K562 (cell line): ENCODE data around the gene NECTIN2. TPM values are rescaled to one million over a fixed set of nuclear protein-coding genes. Genes with fewer than 3 reads are reported as not detected.

Source experiments
- ATF4 ChIP-seq: fragments of 450-650 bp; formaldehyde crosslinking; IDR thresholded peaks from 2 replicates; pipeline ENCODE4 v1.4.0; 2022; ENCODE audit warnings: mild to moderate bottlenecking, moderate library complexity
- E2F8 ChIP-seq: fragments of 450-650 bp; IDR thresholded peaks from 2 replicates; pipeline ENCODE4 v1.7.1; 2018; ENCODE audit warnings: mild to moderate bottlenecking, low read depth; ENCODE audit not compliant: partially characterized antibody
- GTF2E2 ChIP-seq: fragments of 200-800 bp; sonication (Bioruptor generic); IDR thresholded peaks from 2 replicates; pipeline ENCODE4 v1.6.1; 2016; ENCODE audit warnings: missing genetic modification characterization, missing compliant biosample characterization
- MEF2A ChIP-seq: IDR thresholded peaks from 2 replicates; pipeline ENCODE4 v1.6.1; 2011; ENCODE audit warnings: low read depth, mild to moderate bottlenecking, low read length, moderate library complexity; ENCODE audit not compliant: control insufficient read depth
- MTA3 ChIP-seq: fragments of 450-650 bp; formaldehyde crosslinking; IDR thresholded peaks from 2 replicates; pipeline ENCODE4 v1.6.1; 2017; ENCODE audit warnings: mild to moderate bottlenecking, borderline replicate concordance
- POLR2AphosphoS2 ChIP-seq: IDR thresholded peaks from 2 replicates; pipeline ENCODE4 v1.6.1; 2012; ENCODE audit warnings: low read length, improper control_type of control experiment
- SIX5 ChIP-seq, 2 experiments: IDR thresholded peaks; 2 replicates each; pipeline ENCODE4 v1.6.1; 2011; ENCODE audit warnings: low read length in 2 of 2, borderline replicate concordance in 1 of 2, low read depth in 1 of 2, mild to moderate bottlenecking in 1 of 2, moderate library complexity in 1 of 2; ENCODE audit not compliant: insufficient read depth in 1 of 2
- TRIM24 ChIP-seq, 2 experiments: fragments of 450-650 bp; IDR thresholded peaks; 2 replicates each; pipeline ENCODE4 v1.6.1; 2016
- ZBTB2 ChIP-seq: fragments of 450-650 bp; IDR thresholded peaks from 2 replicates; pipeline ENCODE4 v1.6.1; 2016; ENCODE audit warnings: antibody characterized with exemption
- ZEB2 ChIP-seq: fragments of 450-650 bp; IDR thresholded peaks from 2 replicates; pipeline ENCODE4 v1.6.1; 2016
- ZNF184 ChIP-seq: sonication (generic); formaldehyde crosslinking; IDR thresholded peaks from 2 replicates; pipeline ENCODE4 v1.5.0; 2020; ENCODE audit warnings: missing genetic modification reagents
- ZNF384 ChIP-seq: IDR thresholded peaks from 2 replicates; pipeline ENCODE4 v1.6.1; 2012; ENCODE audit warnings: low read depth, low read length, improper control_type of control experiment
- ZNF57 ChIP-seq: fragments of 450-650 bp; formaldehyde crosslinking; IDR thresholded peaks from 2 replicates; pipeline ENCODE4 v1.4.0; 2020; ENCODE audit warnings: mild to moderate bottlenecking, moderate library complexity
- ZSCAN29 ChIP-seq: fragments of 450-650 bp; IDR thresholded peaks from 2 replicates; pipeline ENCODE4 v1.6.1; 2017
- polyA plus RNA-seq, 8 experiments: library from polyadenylated mRNA; depleted of rRNA in 4 of 8; stranded (reverse) in 5 of 8; unstranded in 3 of 8; fragments of >200 nt; fragmentation: Nextera tagmentation in 2 of 8; fragmentation: Illumina TruSeq in 1 of 8; extraction: Ambion mirVana in 2 of 8; extraction: Trizol in 1 of 8; gene quantifications; 2 replicates each; pipeline versions ENCODE4 v1.2.1 to v1.2.3, GENCODE V29; 2011 to 2014; ENCODE audit warnings: inconsistent platforms in 1 of 8, missing spikeins in 1 of 8
- total RNA-seq, 7 experiments: library from RNA; depleted of rRNA in 6 of 7; stranded (reverse); fragments of >200 nt in 6 of 7; fragmentation: Illumina TruSeq in 2 of 7; extraction: Trizol in 2 of 7; gene quantifications; 2 replicates each; pipeline versions ENCODE4 v1.2.1 to v1.2.3, GENCODE V29; 2011 to 2021; ENCODE audit warnings: low replicate concordance in 1 of 7
- TF ChIP-seq, protein P1 (sequence below), 2 experiments: fragments of 450-650 bp; IDR thresholded peaks; 2 replicates each; pipeline ENCODE4 v1.6.1; 2018; ENCODE audit warnings: mild to moderate bottlenecking in 2 of 2, low read depth in 1 of 2; ENCODE audit not compliant: partially characterized antibody in 2 of 2
- TF ChIP-seq, protein P2 (sequence below): sonication (generic); formaldehyde crosslinking; IDR thresholded peaks from 2 replicates; pipeline ENCODE4 v1.8.0; 2022; ENCODE audit warnings: mild to moderate bottlenecking, low read depth, missing genetic modification reagents
- TF ChIP-seq, protein P3 (sequence below): sonication (generic); formaldehyde crosslinking; IDR thresholded peaks from 2 replicates; pipeline ENCODE4 v1.9.0; 2022; ENCODE audit warnings: mild to moderate bottlenecking, missing genetic modification reagents

Gene NECTIN2
- total and polyA plus RNA-seq, 9 of the 15 experiments (the other 6 are each of a cell fraction or from before 2014, with no cell fraction given): 3.9 to 94.9 (median 34.9) TPM

DNA sequence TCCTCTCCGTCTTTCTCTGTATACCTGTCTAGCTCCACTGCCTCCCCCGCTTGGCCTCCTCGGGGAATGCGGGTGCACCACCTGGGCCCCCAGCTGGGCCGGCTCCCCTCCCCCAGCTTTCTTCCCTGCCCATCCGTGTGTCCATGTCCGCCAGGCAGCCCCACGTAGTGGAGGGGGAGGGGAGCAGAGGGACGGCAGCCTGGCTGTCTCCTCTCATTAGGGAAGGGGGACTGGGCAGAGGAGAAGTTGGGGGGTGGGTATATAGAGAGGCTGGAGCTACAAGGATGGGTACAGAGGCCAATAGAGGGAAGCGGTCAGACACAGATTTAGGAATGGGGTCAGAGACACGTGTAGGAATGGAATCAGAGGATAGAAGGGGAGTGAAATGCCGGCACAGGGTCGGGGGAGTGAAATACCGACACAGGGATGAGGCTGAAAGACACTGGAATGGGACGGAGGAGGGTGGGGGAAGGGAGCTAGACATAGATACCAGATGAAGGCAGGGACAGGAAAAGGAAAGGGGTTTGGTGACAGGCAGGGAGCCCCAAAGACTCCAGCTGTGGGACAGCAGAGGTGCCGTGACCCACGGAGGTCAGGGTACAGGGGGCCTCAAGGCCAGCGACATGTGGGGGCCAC lies 2.8 kb downstream of the NECTIN2 start (continued):
- no peak for TF ChIP-seq ZNF384
- TF ChIP-seq ZSCAN29: 0 out of 2 replicates have a peak, but pooled peaks have one; percentile 26
- 0 out of 2 replicates have a peak, but pooled peaks have one; percentile 15 for TF ChIP-seq GTF2E2
- no peak for TF ChIP-seq ATF4 (CRISPR knock-in tag)
- no peak for TF ChIP-seq ZNF184
- TF ChIP-seq POLR2AphosphoS2: no peak
- TF ChIP-seq, protein P1, sequence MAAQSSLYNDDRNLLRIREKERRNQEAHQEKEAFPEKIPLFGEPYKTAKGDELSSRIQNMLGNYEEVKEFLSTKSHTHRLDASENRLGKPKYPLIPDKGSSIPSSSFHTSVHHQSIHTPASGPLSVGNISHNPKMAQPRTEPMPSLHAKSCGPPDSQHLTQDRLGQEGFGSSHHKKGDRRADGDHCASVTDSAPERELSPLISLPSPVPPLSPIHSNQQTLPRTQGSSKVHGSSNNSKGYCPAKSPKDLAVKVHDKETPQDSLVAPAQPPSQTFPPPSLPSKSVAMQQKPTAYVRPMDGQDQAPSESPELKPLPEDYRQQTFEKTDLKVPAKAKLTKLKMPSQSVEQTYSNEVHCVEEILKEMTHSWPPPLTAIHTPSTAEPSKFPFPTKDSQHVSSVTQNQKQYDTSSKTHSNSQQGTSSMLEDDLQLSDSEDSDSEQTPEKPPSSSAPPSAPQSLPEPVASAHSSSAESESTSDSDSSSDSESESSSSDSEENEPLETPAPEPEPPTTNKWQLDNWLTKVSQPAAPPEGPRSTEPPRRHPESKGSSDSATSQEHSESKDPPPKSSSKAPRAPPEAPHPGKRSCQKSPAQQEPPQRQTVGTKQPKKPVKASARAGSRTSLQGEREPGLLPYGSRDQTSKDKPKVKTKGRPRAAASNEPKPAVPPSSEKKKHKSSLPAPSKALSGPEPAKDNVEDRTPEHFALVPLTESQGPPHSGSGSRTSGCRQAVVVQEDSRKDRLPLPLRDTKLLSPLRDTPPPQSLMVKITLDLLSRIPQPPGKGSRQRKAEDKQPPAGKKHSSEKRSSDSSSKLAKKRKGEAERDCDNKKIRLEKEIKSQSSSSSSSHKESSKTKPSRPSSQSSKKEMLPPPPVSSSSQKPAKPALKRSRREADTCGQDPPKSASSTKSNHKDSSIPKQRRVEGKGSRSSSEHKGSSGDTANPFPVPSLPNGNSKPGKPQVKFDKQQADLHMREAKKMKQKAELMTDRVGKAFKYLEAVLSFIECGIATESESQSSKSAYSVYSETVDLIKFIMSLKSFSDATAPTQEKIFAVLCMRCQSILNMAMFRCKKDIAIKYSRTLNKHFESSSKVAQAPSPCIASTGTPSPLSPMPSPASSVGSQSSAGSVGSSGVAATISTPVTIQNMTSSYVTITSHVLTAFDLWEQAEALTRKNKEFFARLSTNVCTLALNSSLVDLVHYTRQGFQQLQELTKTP (IDR thresholded peaks at IDR 0.05; ENCODE audit: low read depth in 1 of 2, partially characterized antibody in 2 of 2): peak in 1 of 2 experiments; percentile 11
- 0 out of 4 replicates have a peak, but pooled peaks of 1 of the 2 experiments have one; percentile 3 for TF ChIP-seq TRIM24 (IDR thresholded peaks at IDR 0.05)
- no peak for TF ChIP-seq MTA3
- TF ChIP-seq E2F8: no peak
- no peak for TF ChIP-seq SIX5 (IDR thresholded peaks at IDR 0.05; ENCODE audit: borderline replicate concordance in 1 of 2, insufficient read depth in 1 of 2, low read depth in 1 of 2, low read length in 2 of 2)
- TF ChIP-seq, protein P2, sequence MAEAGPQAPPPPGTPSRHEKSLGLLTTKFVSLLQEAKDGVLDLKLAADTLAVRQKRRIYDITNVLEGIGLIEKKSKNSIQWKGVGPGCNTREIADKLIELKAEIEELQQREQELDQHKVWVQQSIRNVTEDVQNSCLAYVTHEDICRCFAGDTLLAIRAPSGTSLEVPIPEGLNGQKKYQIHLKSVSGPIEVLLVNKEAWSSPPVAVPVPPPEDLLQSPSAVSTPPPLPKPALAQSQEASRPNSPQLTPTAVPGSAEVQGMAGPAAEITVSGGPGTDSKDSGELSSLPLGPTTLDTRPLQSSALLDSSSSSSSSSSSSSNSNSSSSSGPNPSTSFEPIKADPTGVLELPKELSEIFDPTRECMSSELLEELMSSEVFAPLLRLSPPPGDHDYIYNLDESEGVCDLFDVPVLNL (CRISPR knock-in tag): 0 out of 2 replicates have a peak, but pooled peaks have one; percentile 22
- TF ChIP-seq, protein P3, sequence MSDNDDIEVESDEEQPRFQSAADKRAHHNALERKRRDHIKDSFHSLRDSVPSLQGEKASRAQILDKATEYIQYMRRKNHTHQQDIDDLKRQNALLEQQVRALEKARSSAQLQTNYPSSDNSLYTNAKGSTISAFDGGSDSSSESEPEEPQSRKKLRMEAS (CRISPR knock-in tag): peak; percentile 9; the same call in 1 of the 2 replicates
- TF ChIP-seq ZBTB2: 0 out of 2 replicates have a peak, but pooled peaks have one; percentile 16
- no peak for TF ChIP-seq ZNF57 (CRISPR knock-in tag)
- no peak for TF ChIP-seq MEF2A
- peak; percentile 71 for TF ChIP-seq ZEB2
